Measurements from ENCODE around the gene MT1G.
"Not testable (repeated sequence)": the region's sequence is repeated elsewhere in the genome, so short reads cannot be mapped to it uniquely, and the experiment has no call there.

MT1G gene

DNA sequence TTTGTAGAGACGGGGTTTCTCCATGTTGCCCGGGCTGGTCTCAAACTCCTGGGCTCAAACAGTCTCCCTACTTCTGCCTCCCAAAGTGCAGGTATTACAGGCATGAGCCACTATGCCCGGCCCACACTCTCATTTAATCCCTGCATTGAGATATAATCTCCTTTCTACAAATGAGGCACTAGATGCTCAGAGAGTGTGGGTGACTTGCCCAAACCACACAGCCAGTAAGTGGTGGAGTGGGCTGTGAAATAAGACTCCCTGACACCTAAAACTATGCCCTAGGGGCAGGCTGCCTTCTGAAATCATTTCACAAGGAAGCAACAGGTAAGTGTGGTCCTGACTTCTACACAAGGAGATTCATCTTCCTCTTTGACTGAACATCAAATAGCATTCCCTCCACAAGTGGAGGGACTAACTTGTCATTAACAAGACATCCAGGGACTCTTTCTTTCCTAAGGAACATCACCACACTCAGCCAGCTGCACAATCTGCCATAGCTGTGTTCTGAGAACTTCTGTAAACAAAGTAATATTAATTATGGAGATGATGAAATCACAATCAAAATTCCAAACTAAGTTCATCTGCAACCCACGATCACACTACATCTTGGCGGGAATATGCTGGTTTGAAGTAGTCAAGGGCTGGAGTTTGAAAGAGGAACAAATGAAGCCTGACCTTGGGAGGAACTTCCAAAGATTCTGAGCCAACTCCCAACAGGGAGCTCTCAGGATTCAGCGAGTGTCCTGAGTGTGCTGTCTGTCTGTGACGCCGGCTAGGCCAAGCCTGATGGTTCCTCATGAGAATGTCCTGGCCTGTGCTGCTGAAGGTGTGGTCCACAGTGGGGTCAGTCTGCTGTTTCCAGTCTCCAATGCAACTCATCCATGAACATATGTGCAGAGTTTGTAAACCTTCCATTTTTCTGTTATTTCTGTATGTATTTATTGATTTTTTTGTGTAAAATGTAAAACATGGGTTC, 2.3 kb downstream of the MT1G start:
- not testable (repeated sequence) for DNase-seq (ENCODE audit: low read depth in 3 of 3)

DNA sequence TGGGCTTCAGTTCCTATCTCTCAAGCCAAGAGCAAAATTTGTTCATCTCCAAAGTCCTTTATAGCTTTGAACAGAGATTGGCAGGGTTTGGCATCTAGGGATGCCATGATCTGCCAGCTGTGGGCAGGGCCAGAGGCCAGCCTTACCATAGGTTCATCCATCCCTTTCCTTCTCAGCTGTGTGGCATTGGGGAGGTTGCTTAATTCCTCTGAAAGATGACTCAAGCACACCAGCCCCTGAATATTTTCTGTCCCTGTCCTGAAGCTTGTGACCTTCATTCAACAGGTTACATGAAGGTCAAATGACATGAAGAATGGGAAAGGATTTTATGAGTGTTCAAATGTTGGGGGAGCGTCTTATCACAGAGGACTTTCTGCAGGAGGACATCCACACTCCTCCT, 3.4 kb downstream of the MT1G start:
- DNase-seq (ENCODE audit: low read depth in 3 of 3), result no peak

DNA sequence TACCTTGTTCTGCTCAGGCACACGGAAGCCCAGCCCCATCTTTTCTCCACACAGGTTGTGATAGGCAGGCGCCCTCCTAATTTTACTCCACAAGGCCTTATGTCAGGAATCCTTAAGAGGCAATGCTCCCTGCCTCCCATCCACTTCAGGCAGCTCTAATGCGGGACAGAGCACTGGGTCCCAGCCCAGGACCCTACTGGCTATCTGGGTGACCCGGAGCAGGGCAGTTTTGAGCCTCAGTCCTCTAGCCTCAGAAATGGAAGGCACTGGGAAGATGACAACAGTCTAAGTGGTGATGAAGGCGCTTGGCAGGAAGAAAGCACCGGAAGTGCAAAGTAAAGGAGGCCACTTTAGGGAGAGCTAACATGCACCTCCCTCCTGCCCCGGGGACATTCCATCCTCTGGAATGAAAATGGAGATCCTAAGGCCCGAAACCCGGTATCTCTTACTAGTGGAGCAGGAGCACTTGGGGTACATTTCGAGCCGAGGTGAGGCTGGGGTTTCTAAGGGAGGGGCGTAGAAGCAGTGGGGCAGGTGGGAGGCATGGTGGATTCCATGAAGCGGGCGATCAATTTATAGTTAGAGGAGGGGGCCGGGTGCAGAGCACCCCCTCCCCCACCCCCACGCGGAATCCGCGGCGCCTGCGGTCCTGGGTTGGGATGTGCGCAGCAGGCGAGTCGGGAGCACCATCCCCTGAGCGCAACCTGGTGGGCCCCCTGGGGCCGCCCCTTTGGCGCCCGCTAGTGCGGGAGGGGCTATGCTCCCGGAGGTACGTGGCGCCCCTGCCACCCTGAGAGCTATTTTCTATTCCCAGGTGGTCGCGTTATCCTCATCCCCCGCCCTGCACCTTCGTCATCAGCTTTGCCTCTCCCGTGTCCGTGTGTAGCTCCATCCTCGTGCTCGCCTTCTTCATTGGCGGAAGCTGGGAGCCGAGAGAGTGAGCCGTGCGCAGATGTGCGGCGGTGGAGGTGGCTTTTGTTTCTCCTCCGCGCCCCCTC, 5.2 kb downstream of the MT1G start:
- no peak for DNase-seq (ENCODE audit: low read depth in 3 of 3)

DNA sequence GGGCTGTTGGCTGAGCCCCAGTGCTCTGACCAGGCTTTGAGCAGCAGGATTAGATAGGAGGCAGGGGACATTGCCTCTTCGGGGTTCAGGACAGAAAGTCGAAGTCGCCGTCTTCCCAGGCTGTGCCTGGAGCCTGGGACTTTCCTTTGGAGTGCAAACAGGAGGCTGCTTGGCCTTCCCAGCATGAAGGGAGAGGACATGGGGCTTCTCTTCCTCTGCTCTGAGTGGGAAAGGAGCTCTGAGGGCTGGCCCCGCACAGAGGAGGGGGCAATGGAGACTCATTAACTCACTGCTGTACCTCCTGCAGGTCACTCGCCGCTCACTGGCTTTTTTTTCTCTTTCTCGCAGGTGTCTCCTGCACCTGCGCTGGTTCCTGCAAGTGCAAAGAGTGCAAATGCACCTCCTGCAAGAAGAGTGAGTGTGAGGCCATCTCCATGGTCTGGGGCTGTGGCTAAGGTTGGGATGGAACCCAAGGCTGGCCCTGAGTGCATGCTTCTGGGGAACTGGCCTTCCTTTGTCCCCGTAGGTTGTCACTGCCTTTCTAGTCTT, 9.5 kb downstream of the MT1G start:
- no peak for DNase-seq (ENCODE audit: low read depth in 3 of 3)

DNA sequence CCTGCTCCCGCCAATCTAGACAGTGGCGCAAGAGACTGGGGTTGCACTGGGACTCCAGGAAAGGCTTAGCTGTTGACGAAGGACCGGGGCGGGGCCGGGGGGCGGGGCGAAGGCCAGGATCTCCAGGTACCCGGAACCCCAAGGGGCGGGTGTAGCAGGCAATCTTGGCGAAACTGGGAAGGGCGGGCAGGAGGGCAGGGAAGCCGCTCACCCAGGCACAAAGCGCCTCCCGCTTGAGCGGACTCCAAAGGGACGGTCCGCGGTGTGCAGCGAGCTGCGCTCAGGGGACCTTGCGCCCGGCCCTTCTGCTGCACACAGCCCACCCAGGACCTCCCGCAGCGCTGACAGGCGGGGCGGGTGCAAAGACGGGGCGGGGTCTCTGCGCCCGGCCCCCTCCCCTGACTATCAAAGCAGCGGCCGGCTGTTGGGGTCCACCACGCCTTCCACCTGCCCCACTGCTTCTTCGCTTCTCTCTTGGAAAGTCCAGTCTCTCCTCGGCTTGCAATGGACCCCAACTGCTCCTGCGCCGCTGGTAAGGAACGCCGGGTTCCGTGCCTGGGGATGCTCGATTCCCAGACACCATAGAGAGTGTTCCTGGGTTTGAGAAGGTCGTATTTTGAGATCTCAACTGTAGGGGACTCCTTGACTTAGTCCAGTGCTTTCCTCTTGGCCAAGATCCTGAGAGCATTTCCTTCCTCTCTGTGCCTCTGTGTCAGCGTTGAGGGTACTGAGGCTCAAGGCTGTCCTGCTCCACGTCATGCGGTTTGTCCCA, 10.1 kb downstream of the MT1G start, which contains the start of gene MT1F:
Gene MT1F (plus strand): TSS at position 405 of the 772 bp plus-strand sequence. CDS start 100 bp downstream, at position 505.
- peak; percentile 49 to 63 (median 61) for DNase-seq (ENCODE audit: low read depth in 3 of 3)

DNA sequence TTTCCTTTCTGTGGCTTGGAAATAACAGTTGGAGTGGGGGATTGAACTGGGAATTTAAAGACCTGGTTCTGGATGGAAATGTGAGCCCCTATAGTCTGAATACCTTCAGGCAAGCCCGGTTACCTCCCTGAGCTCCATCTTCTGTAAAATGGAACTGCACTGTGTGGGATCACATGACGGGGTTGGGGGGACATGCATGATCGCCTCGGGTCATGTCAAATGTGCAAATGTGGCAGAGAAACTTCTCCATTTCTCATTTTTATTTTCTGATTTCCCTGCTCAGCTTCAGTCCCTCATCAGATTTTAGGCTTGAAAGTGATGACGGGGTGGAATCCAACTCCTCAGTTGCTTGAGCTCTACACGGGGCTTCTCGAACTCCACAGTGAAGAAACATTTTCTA, 14.6 kb downstream of the MT1G start:
- DNase-seq (ENCODE audit: low read depth in 3 of 3), result no peak

DNA sequence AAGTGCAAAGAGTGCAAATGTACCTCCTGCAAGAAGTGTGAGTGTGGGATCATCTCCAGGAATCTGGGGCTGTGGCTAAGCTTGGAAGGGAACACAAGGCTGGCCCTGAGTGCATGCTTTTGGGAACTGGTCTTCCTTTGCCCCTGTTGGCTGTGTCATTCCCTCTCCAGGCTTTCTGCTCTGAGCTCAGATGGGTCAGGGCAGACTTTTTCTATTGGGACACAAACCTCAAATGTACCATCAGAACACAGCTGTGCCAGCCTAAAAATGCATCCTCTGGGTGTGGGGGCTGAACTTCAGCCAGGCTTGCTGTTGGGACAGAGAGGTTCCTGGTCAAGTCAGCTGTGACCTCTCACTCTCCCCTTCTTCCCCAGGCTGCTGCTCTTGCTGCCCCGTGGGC, 15.3 kb downstream of the MT1G start:
- DNase-seq (ENCODE audit: low read depth in 3 of 3), result no peak

DNA sequence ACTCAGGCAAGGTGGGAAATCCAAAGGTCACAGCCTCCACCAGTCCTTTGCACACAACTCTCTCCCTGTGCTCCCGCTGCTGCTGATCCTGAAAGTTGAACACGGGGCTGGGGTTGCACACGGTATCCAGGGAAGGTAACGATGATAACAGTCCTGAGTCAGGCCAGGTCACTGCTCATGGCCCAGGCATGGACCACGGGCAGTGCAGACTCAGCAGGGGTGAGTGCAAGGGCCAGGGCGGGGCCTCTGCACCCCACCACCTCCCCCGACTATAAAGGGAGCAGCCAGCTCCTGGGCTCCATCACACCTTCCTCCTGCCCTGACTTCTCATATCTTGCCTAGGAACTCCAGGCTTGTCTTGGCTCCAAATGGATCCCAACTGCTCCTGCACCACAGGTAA, 16.3 kb downstream of the MT1G start, which contains the start of gene MT1B:
Gene MT1B (plus strand): TSS at position 301 of the 400 bp plus-strand sequence. CDS start 68 bp downstream, at position 369.
- no peak for DNase-seq (ENCODE audit: low read depth in 3 of 3)

DNA sequence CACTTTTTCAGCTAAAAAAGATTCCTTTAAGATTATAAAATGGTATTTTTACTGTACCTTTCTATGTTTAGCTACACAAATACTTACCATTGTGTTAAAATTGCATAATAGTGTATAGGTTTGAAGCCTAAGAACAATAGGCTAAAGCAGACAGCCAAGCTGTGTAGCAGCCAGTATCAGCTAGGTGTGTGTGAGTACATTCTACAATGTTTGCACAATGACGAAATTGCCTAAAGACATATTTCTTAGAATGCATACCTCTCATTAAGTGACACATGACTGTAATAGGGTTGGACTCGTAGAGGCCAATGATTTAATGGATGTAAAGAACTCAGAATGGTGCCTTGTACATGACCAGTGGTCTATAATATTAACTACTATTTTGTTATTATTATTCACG, 18.0 kb downstream of the MT1G start:
- DNase-seq (ENCODE audit: low read depth in 3 of 3), result no peak

DNA sequence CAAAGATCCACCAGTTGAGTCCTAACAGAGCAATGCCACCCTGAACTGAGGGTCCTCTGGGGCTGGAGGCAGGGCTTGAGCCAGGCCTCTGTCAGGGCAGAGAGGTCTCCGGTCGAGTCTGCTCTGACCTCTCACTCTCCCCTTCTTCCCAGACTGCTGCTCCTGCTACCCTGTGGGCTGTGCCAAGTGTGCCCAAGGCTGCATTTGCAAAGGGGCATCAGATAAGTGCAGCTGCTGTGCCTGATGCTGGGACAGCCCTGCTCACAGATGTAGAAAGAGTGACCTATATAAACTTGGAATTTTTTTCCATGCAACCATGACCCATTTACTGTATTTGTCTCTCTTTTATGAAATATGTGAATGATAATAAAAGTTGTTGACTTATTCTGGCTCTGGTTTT, 18.6 kb downstream of the MT1G start:
- DNase-seq (ENCODE audit: low read depth in 3 of 3), result no peak

DNA sequence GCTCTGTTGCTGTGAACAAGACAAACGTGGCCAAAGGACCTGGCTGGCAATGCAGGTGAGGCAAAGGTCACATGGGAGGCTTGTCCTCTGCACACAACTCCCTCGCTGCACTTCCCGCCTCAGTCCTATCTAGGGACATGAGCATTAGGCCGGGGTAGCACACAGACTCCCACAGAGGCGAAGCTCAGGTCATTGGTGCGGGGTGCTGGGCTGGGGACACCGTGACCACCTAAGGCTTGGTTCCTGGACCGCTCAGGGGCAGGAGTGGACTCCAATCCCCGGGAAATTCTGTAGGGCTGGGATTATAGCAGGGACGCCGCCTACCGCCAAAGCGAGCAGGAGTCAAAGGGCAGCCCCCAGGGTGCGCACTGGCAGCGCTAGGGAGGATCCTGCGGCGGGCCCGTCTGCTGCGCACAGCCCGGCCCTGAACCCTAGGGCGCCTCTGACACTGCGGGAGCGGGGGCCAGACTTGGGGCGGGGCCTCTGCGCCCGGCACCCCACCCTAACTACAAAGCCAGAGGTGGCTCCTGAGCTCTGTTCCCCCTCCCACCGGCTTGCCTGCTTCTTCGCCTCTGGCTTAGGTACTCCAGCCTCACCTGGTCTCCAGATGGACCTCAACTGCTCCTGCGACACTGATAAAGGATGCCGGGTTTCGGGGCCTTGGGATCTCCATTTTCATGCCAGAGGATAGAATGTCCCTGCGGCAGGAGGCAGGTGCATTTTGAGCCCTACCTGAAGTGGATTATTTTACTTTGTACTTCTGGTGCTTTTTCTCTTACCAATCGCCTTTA, 20.0 kb downstream of the MT1G start:
- no peak for DNase-seq (ENCODE audit: low read depth in 3 of 3)

DNA sequence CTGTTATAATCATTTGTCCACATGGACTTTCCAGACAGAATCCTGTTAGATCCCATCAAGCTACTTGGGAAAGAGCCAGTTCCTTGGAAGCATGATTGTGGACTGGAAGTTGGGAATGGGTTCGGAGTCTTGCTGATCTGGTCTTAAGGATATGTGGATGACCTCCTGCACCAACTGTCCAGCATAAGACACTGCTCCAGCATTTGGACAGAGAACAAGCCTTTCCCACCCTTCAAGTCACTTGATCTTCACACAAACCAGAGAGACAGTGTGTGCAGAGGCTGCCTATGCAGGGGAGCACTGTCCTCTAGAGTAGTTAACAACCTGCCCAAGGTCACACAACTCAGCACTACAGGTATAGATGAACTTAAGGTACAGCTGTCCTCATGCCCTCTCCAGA, 22.0 kb downstream of the MT1G start:
- DNase-seq (ENCODE audit: low read depth in 3 of 3), result no peak

DNA sequence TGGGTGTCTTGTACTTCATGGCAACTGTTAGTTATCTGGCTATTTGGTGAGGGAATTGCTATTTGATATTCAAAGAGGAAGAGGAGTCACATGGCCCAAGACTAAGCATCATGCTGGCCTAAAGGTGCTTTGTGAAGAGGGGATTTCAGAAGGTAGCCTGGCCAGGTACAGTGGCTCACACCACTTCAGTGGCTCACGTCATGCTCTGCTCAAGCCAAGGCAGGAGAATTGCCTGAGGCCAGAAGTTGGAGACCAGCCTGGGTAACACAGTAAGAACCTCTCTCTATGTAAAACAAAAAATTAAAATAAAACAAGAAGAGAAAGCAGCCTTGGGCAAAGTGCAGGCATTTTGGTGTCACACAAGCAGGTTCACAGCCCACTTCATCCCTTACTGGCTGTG, 22.6 kb downstream of the MT1G start:
- DNase-seq (ENCODE audit: low read depth in 3 of 3), result no peak

DNA sequence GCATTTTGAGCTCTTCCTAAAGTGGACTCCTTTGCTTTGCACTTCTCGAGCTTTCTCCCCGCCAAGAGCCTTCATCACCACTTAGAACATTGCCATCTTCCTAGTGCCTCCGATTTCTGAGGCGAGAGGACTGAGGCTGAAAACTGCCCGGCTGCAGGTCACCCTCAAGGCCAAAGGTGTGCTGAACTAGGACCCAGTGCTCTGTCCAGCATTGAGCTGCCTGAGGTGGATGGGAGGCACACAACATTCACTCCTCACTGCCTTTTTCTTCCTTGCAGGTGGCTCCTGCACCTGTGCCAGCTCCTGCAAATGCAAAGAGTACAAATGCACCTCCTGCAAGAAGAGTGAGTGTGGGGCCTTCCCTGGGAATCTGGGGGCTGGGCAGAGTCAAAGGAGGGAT, 24.0 kb downstream of the MT1G start:
- DNase-seq (ENCODE audit: low read depth in 3 of 3), result no peak

DNA sequence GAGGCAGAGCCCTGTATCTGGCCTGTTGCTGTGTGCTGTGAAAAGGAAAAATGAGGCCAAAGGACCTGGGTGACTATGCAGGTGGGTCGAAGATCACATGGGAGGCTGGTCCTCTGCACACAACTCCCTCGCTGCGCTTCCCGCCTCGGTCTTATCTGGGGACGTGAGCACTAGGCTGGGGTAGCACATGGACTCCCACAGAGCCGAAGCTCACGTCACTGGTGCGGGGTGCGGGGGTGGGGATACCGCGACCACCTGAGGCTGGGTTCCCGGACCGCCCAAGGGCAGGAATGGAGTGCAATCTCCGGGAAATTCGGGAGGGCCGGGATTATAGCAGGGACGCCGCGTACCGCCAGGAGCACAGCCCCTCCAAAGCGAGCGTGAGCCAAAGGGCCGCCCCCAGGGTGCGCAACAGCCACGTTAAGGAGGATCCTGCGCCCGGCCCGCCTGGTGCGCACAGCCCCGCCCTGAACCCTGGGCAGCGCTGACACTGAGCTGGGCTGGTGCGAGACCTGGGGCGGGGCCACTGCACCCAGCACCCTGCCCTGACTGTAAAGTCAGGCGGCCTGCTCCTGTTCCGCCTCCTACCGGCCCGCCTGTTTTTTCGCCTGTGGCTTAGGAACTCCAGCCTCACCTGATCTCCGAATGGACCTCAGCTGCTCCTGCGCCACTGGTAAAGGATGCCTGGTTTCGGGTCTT, 24.6 kb downstream of the MT1G start:
- DNase-seq (ENCODE audit: low read depth in 3 of 3), result peak in 2 of 3 experiments; percentile 37 to 40

DNA sequence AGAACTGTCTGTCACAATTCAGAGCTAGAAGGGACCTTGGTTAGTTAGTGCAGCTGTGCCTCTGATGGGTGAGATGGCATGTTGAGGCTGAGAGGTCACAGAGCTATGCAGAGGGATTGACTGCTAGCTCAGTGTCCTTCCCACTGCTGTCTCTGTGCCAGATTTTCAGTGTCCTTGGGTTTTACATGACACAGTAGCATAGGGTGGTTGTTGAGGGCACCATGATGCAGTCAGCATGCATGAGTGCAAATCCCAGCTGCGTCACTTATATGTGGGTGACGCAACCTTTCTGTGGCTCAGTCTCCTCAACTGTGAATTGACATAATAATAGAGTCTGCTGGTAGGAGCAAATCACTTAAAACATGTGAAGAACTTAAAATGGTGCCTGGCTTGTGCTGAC, 26.7 kb downstream of the MT1G start:
- DNase-seq (ENCODE audit: low read depth in 3 of 3), result no peak

DNA sequence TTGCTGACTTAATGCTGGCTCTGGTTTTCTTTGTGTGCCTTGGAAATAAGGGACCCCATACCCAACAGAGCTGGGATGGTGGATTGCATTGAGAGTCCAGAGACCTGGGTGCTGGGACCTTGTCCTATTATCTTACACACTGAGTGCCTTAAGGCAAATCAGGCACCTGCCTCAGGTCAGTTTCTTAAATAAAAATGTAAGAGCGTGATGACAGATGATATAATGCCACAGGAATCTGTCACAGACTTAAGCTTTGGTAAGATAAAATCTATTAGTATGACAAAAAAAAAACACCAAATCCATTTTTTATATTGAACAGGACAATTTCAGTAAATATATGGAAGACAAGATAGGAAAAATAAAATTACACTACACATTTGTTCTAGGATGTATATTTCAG, 27.8 kb downstream of the MT1G start:
- DNase-seq (ENCODE audit: low read depth in 3 of 3), result no peak

DNA sequence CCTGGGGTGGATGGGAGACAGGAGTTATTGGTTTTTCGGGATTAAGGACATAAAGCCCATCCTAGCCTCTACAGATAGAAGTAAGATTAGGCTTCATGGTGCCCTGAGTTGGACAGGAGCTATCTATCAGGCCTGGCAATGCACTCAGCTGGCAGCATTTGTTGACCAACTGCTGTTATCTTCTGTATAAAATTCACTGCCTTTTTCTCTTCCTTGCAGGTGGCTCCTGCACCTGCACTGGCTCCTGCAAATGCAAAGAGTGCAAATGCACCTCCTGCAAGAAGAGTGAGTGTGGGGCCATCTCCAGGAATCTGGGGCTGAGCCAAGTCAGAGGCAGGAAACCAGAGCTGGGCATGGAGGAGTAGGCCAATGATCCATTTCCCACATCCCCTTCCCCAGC, 28.8 kb downstream of the MT1G start:
- DNase-seq (ENCODE audit: low read depth in 3 of 3), result no peak
